GM12891 (cell line): ENCODE data around the gene SCART1.

Experiments
- PAX5 ChIP-seq: IDR thresholded peaks from 2 replicates; pipeline ENCODE4 v1.6.1; 2011; ENCODE audit warnings: low read length, moderate library complexity, mild to moderate bottlenecking; ENCODE audit not compliant: insufficient read depth, severe bottlenecking
- POLR2A ChIP-seq: IDR thresholded peaks from 2 replicates; pipeline ENCODE4 v1.6.1; 2011; ENCODE audit warnings: low read depth, low read length, control low read depth
- POLR2AphosphoS5 ChIP-seq: IDR thresholded peaks from 2 replicates; pipeline ENCODE4 v1.6.1; 2011; ENCODE audit warnings: low read depth, low read length, control low read depth
- POU2F2 ChIP-seq: IDR thresholded peaks from 2 replicates; pipeline ENCODE4 v1.6.1; 2011; ENCODE audit warnings: low read depth, mild to moderate bottlenecking, control low read depth, low read length, moderate library complexity
- SPI1 ChIP-seq: IDR thresholded peaks from 2 replicates; pipeline ENCODE4 v1.6.1; 2011; ENCODE audit warnings: low read depth, low read length, control low read depth
- TAF1 ChIP-seq: IDR thresholded peaks from 2 replicates; pipeline ENCODE4 v1.6.1; 2011; ENCODE audit warnings: low read depth, low read length, control low read depth

GRCh38 chr10:133445751-133446708 lies 7.7 kb upstream of the SCART1 start:
- no peak for TF ChIP-seq POLR2A
- TF ChIP-seq POLR2AphosphoS5: no peak
- no peak for TF ChIP-seq POU2F2
- no peak for TF ChIP-seq PAX5
- no peak for TF ChIP-seq SPI1
- no peak for TF ChIP-seq TAF1
